ENCODE measurements around the gene PDE4D.

- TF ChIP-seq POLR2A (IDR thresholded peaks at IDR 0.05; ENCODE audit: low read depth, low read length), result no peak
- no peak for TF ChIP-seq TAF1 (IDR thresholded peaks at IDR 0.05; ENCODE audit: low read depth, low read length)
- no peak for TF ChIP-seq POU2F2 (IDR thresholded peaks at IDR 0.05; ENCODE audit: low read depth, low read length)
- no peak for TF ChIP-seq PAX5 (IDR thresholded peaks at IDR 0.05; ENCODE audit: insufficient read depth, low read length, severe bottlenecking)
- TF ChIP-seq SPI1 (IDR thresholded peaks at IDR 0.05; ENCODE audit: low read depth, low read length), result no peak
These were observed 560.1 kb downstream of the PDE4D start for GRCh38 chr5:59333416-59333815.
